Ectodermal cell (in vitro differentiated cells): ENCODE results near the gene EPB41L1.

Source experiments
- H3K27ac ChIP-seq: 2 replicates; pipeline ENCODE4 v1.7.0; 2013; ENCODE audit warnings: mild to moderate bottlenecking, low read depth, low read length; ENCODE audit not compliant: insufficient read depth, poor library complexity, severe bottlenecking
- H3K27me3 ChIP-seq: 2 replicates; pipeline ENCODE4 v1.7.0; 2013; ENCODE audit warnings: mild to moderate bottlenecking, low read length; ENCODE audit not compliant: insufficient read depth, control insufficient read depth, poor library complexity, severe bottlenecking
- H3K36me3 ChIP-seq: one replicate; pipeline ENCODE4 v1.7.0; 2013; ENCODE audit warnings: low read length; ENCODE audit not compliant: control insufficient read depth, insufficient read depth
- H3K4me1 ChIP-seq: one replicate; pipeline ENCODE4 v1.7.0; 2013; ENCODE audit warnings: low read length; ENCODE audit not compliant: control insufficient read depth, insufficient read depth
- H3K4me3 ChIP-seq: 2 replicates; pipeline ENCODE4 v1.7.0; 2013; ENCODE audit warnings: low read depth, low read length, control low read depth; ENCODE audit not compliant: insufficient read depth
- H3K9me3 ChIP-seq: 2 replicates; pipeline ENCODE4 v1.7.0; 2013; ENCODE audit warnings: mild to moderate bottlenecking, low read length, moderate library complexity; ENCODE audit not compliant: control insufficient read depth
- WGBS, 2 experiments: methylation state at CpG; one replicate each; pipeline ENCODE4 v1.1.7; 2013; ENCODE audit warnings: missing lambda C conversion rate in 2 of 2; 5-methylcytosine and 5-hydroxymethylcytosine counted together

EPB41L1 gene

DNA sequence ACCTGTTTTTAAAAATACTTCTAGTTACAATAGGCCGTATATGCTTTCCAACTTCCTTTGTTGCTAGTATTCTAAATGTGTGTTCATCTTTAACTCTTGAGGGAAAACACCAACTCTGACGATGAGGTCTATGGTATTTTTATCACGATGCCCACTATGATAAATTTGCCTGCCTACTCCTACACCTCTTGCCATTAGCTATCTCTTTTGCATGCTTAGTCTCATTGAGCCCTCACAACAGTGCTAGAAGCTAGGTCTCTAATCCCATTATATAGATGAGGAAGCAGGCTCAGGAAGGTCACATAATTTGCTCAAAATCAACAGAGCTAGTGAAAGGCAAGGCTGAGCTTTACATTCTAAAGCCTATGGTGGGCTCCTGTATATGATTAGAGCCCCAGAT, 94.9 kb downstream of the EPB41L1 start:
- no peak overlapping the region for H3K4me3 ChIP-seq
- H3K4me1 ChIP-seq: no peaks in the 10 kb centered on the region
- H3K9me3 ChIP-seq: no peaks in the 10 kb centered on the region
- H3K36me3 ChIP-seq: peaks cover 18% of the 10 kb centered on the region
- H3K27me3 ChIP-seq: no peaks in the 10 kb centered on the region
- H3K27ac ChIP-seq: no peak overlapping the region
- WGBS, 2 experiments: 88 to 95% methylated on average over 3 of the region's 3 CpGs

DNA sequence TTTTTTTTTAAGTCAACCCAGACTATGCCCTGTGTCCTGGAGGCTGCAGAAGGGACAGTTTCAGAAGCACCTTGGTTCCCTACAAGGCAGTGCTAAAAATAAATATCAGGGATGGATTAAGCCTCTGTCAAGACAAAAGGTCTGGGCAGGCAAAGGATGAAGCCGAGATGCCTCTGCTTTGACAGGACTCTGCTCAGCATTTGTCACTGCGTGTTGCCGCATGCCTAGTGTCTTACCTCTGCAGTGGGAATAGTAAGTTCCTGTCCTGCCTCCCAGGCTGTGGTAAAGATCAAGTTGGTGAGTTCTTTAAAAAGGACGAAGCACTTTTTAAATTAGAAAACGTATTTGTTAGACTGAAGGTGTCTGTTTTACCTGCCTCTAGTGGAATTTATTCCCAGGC, 96.9 kb downstream of the EPB41L1 start:
- Histone ChIP-seq H3K27me3 (no peaks in the 10 kb centered on the region), H3K9me3 (no peaks in the 10 kb centered on the region), H3K4me1 (no peaks in the 10 kb centered on the region), H3K27ac (no peak overlapping the region), H3K4me3 (no peak overlapping the region), H3K36me3 (peaks cover 14% of the 10 kb centered on the region)
- 90 to 91% methylated on average over 5 of the region's 5 CpGs for WGBS, 2 experiments

DNA sequence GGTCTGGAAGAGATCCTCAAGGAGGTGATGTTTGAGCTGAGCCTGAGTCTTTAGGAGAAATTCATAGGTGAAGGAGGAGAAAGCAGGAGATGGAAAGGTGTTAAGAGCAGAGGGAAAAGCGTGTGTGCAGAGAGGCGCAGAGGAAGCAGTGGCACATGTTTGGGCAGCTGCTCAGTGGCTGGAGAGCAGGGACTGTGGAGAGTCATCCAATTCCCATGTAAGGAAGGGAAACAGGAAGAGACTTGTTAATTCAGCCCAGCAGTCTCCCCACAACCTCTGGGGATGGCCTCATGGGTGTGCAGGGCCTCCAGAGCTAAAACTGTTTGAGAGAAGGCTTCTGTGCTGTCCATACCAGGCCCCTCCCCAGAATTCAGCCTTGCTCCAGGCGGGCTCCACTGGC, 98.0 kb downstream of the EPB41L1 start:
- H3K36me3 ChIP-seq: peaks cover 9% of the 10 kb centered on the region

DNA sequence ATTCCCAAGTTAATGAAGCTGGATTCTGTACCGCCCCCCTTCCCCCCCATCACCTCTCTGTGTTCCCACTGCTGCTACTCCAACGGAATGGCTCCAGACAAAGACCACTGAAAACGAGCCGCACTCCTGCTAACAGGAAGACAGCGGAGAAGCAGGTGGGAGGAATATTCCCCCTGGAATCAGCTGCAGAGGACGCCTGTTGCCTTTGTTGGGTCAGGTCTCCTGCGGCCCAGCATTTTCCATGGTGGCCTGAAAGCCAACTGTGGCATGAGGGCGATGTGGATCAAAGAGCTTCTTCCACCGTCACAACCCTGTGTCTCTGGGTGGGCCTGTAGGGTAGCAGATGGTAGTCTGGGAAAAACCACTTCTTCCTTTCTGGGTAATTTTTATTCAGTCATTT, 98.5 kb downstream of the EPB41L1 start:
- Histone ChIP-seq H3K4me3 (no peak overlapping the region), H3K36me3 (peaks cover 9% of the 10 kb centered on the region), H3K27me3 (no peaks in the 10 kb centered on the region), H3K27ac (no peak overlapping the region), H3K9me3 (no peaks in the 10 kb centered on the region), H3K4me1 (no peaks in the 10 kb centered on the region)
- 86 to 87% methylated on average over 9 of the region's 9 CpGs for whole genome bisulfite sequencing, 2 experiments

More for the DNA sequence above, 98.0 kb downstream of the EPB41L1 start:
- Histone ChIP-seq H3K4me1 (no peaks in the 10 kb centered on the region), H3K4me3 (no peak overlapping the region), H3K27ac (no peak overlapping the region), H3K27me3 (no peaks in the 10 kb centered on the region), H3K9me3 (no peaks in the 10 kb centered on the region)
- WGBS, 2 experiments: 91 to 93% methylated on average over 3 of the region's 3 CpGs

- Histone ChIP-seq H3K36me3 (peaks cover 9% of the 10 kb centered on the region), H3K27ac (no peak overlapping the region), H3K4me1 (no peaks in the 10 kb centered on the region), H3K9me3 (no peaks in the 10 kb centered on the region), H3K27me3 (no peaks in the 10 kb centered on the region), H3K4me3 (no peak overlapping the region)
- WGBS, 2 experiments: 90 to 92% methylated on average over 2 of the region's 2 CpGs
Observed at GRCh38 chr20:36254076-36254475, 99.5 kb downstream of the EPB41L1 start.

DNA sequence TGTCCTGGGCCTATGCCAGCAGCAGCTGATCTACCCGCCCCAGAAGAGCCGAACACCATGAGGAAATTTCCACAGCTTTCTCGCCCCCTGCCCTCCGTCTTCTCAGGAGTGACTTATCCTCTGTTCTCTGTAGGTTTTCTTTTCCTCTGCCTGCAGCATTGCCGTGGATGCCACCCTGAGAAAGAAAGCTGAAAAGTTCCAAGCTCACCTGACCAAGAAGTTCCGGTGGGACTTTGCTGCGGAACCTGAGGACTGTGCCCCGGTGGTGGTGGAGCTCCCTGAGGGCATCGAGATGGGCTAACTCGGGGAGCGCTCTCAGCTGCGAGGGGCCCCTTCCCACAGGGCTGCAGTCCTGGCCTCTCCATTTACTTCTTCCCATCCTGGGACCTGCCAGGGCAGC, 100.9 kb downstream of the EPB41L1 start:
- Histone ChIP-seq H3K27me3 (no peaks in the 10 kb centered on the region), H3K27ac (no peak overlapping the region), H3K36me3 (peaks cover 9% of the 10 kb centered on the region), H3K4me1 (no peaks in the 10 kb centered on the region), H3K4me3 (no peak overlapping the region), H3K9me3 (no peaks in the 10 kb centered on the region)
- WGBS, 2 experiments: 95 to 96% methylated on average over 12 of the region's 12 CpGs

DNA sequence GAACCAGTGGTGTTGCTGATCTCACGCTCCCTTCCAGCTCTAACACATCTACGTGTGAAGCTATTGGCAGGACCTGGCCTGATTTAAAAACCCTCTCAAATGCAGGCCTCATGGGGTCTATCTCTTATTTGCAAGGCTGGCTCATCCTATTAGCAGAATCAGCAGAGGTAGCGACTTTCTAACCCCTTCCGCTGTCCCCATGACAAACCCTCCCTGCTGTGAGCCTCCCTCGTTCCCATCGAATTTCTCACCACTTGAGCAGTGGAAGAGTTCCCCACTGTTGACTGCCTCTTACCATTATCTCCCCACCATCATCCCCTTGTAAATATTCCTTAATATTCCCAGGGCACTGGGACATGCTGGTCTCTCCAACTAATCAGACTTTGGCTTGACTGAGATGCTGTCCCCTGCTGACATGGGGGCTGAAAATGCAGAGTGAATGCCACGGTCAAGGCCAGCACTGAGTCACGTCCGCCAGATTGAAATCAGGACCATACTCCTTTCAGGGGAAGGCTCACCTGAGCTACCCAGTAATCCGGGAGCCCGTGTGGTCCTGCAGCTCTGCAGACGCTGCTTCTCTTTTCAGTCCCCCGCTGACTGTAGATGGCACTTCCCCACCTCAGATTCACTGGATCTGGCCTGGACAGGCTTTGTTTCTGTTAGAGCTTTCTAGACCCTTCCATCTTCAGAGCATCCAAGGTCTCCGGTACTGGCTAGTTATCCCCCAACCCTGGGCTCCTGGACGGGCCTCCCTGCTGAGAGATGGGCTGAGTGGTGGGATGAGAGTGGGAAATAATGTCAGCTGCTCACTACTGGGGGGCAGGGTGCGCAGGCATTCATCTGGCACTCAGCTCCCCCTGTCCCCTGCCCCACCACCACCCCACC, 104.9 kb downstream of the EPB41L1 start:
- 38 to 40% methylated on average over 16 of the region's 16 CpGs for WGBS, 2 experiments

DNA sequence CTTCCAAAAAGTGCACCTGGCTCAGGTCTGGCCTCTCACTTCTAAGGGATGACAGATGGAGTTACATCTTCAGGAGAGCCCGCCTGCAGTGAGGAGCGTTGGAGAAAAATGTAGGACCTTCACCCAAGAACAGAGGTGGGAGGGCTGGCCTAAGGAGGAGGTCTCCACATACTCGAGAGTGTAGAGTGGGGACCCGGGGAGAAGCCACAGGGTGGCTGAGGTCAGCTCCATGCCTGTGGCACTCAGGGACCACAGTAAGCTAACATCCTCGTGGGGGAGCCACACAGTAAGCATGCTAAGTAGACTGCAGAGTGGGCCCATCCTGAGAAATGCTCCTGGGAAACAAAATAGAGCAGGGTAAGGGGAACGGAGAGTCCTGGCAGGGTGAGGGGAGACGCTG, 105.8 kb downstream of the EPB41L1 start:
- Histone ChIP-seq H3K9me3 (no peaks in the 10 kb centered on the region), H3K27me3 (no peaks in the 10 kb centered on the region), H3K36me3 (peaks cover 7% of the 10 kb centered on the region), H3K27ac (no peak overlapping the region), H3K4me3 (no peak overlapping the region), H3K4me1 (no peaks in the 10 kb centered on the region)
- WGBS, 2 experiments: 83 to 86% methylated on average over 7 of the region's 7 CpGs

More for the DNA sequence above, 104.9 kb downstream of the EPB41L1 start:
- H3K27ac ChIP-seq: no peak overlapping the region
- no peaks in the 10 kb centered on the region for H3K27me3 ChIP-seq
- H3K36me3 ChIP-seq: peaks cover 9% of the 10 kb centered on the region
- H3K9me3 ChIP-seq: no peaks in the 10 kb centered on the region
- no peaks in the 10 kb centered on the region for H3K4me1 ChIP-seq
- H3K4me3 ChIP-seq: no peak overlapping the region

- no peaks in the 10 kb centered on the region for H3K27me3 ChIP-seq
- H3K4me1 ChIP-seq: no peaks in the 10 kb centered on the region
- no peaks in the 10 kb centered on the region for H3K36me3 ChIP-seq
- 91 to 94% methylated on average over 12 of the region's 12 CpGs for WGBS, 2 experiments
- H3K9me3 ChIP-seq: no peaks in the 10 kb centered on the region
- H3K4me3 ChIP-seq: no peak overlapping the region
- H3K27ac ChIP-seq: no peak overlapping the region
Observed at GRCh38 chr20:36261389-36262105, 107.0 kb downstream of the EPB41L1 start.

DNA sequence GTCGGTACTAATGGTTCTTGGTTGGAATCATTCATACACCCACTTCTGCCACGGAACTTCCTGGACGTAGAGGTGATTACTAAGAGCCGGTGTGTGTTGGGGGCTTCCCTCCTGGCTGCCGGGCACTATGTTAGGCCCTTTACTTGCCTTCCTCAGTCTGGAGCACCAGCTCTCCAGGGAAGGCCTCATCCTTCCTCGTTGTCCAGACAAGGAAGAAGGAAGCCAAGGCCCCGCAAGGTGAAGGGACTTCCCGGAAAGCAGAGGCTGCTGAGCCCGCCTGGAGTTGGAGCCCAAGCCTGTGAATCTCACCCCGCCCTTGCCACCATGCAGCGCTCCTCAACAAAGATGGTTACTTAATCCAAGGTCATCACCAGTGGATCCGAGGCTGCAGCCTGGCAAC, 107.9 kb downstream of the EPB41L1 start:
- H3K27ac ChIP-seq: no peak overlapping the region
- no peaks in the 10 kb centered on the region for H3K36me3 ChIP-seq
- no peaks in the 10 kb centered on the region for H3K4me1 ChIP-seq
- H3K27me3 ChIP-seq: no peaks in the 10 kb centered on the region
- H3K4me3 ChIP-seq: no peak overlapping the region
- no peaks in the 10 kb centered on the region for H3K9me3 ChIP-seq
- WGBS, 2 experiments: 94% methylated on average over 12 of the region's 12 CpGs
